DOHH2 (cell line): Measurements from ENCODE around the gene SMU1.

ENCODE experiments used
- H3F3A ChIP-seq: fragments of 200-600 bp; sonication (generic), shearing (Covaris generic); 2 replicates; pipeline ENCODE4 v1.6.0; 2016; ENCODE audit warnings: antibody characterized with exemption, mild to moderate bottlenecking; ENCODE audit not compliant: control insufficient read depth, insufficient read depth
- H3K27ac ChIP-seq: fragments of 200-600 bp; sonication (generic); 2 replicates; pipeline ENCODE4 v1.5.1; 2014; ENCODE audit warnings: low read depth, mild to moderate bottlenecking, low read length, moderate library complexity
- H3K27me3 ChIP-seq: fragments of 200-600 bp; sonication (generic); 2 replicates; pipeline ENCODE4 v1.6.1; 2014; ENCODE audit warnings: mild to moderate bottlenecking, low read length, mixed read lengths; ENCODE audit not compliant: control insufficient read depth
- H3K36me3 ChIP-seq: fragments of 200-600 bp; sonication (generic); 2 replicates; pipeline ENCODE4 v1.6.1; 2014; ENCODE audit warnings: mild to moderate bottlenecking, low read length, moderate library complexity, mixed read lengths; ENCODE audit not compliant: control insufficient read depth
- H3K4me1 ChIP-seq: fragments of 200-600 bp; sonication (generic); 2 replicates; pipeline ENCODE4 v1.6.1; 2014; ENCODE audit warnings: mild to moderate bottlenecking, low read length, mixed read lengths; ENCODE audit not compliant: control insufficient read depth
- H3K4me2 ChIP-seq: fragments of 200-600 bp; sonication (generic); 2 replicates; pipeline ENCODE4 v1.6.0; 2014; ENCODE audit warnings: mild to moderate bottlenecking, low read length, moderate library complexity
- H3K4me3 ChIP-seq: fragments of 200-600 bp; sonication (generic); 2 replicates; pipeline ENCODE4 v1.5.1; 2014; ENCODE audit warnings: mild to moderate bottlenecking, low read length, mixed read lengths
- H3K79me2 ChIP-seq: fragments of 200-600 bp; sonication (generic); 2 replicates; pipeline ENCODE4 v1.6.1; 2014; ENCODE audit warnings: mild to moderate bottlenecking, low read length, mixed read lengths; ENCODE audit not compliant: control insufficient read depth
- H3K9me2 ChIP-seq: fragments of 200-600 bp; sonication (generic); replicated peaks from 2 replicates; pipeline ENCODE4 v1.6.1; 2014; ENCODE audit warnings: mild to moderate bottlenecking, low read length, mixed read lengths; ENCODE audit not compliant: control insufficient read depth
- H3K9me3 ChIP-seq: fragments of 200-600 bp; sonication (generic); 2 replicates; pipeline ENCODE4 v1.6.1; 2014; ENCODE audit warnings: antibody characterized with exemption, low read length, mixed read lengths; ENCODE audit not compliant: control insufficient read depth, insufficient read depth
- H4K20me1 ChIP-seq: fragments of 200-600 bp; sonication (generic); 2 replicates; pipeline ENCODE4 v1.6.0; 2014; ENCODE audit warnings: low read depth, mild to moderate bottlenecking, antibody characterized with exemption, low read length, moderate library complexity; ENCODE audit not compliant: control insufficient read depth, insufficient read depth
- EZH2phosphoT487 ChIP-seq: fragments of 200-600 bp; sonication (generic); IDR thresholded peaks from 2 replicates; pipeline ENCODE4 v1.6.1; 2017; ENCODE audit warnings: borderline replicate concordance, mild to moderate bottlenecking, antibody characterized with exemption, low read length, moderate library complexity, mixed read lengths
- TF ChIP-seq, protein P1 (sequence below): fragments of 200-600 bp; sonication (generic); IDR thresholded peaks from one replicate; pipeline ENCODE4 v1.5.1; 2014; ENCODE audit warnings: antibody characterized with exemption, mild to moderate bottlenecking, low read depth, low read length; ENCODE audit not compliant: poor library complexity, severe bottlenecking

SMU1 gene

DNA sequence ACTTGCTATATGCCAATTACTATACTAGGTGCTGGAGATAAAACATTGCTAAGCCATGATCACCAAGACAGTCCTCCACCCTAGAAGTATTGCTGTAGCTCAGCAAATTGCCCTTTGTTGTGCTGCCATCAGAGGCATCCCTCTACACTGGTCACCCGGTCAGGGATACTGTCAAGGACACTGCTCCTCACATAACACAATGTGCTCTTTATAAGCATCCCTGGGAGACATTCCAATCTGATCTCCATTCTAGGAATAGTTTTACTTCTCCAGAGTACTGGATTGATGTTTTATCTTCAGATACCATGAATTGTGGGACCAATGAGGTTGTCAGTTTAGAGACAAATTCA lies 61.8 kb downstream of the SMU1 start:
- TF ChIP-seq, protein P1, sequence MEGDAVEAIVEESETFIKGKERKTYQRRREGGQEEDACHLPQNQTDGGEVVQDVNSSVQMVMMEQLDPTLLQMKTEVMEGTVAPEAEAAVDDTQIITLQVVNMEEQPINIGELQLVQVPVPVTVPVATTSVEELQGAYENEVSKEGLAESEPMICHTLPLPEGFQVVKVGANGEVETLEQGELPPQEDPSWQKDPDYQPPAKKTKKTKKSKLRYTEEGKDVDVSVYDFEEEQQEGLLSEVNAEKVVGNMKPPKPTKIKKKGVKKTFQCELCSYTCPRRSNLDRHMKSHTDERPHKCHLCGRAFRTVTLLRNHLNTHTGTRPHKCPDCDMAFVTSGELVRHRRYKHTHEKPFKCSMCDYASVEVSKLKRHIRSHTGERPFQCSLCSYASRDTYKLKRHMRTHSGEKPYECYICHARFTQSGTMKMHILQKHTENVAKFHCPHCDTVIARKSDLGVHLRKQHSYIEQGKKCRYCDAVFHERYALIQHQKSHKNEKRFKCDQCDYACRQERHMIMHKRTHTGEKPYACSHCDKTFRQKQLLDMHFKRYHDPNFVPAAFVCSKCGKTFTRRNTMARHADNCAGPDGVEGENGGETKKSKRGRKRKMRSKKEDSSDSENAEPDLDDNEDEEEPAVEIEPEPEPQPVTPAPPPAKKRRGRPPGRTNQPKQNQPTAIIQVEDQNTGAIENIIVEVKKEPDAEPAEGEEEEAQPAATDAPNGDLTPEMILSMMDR, result no peak
- no peak for TF ChIP-seq EZH2phosphoT487
- no peak overlapping the region for H3K4me2 ChIP-seq

DNA sequence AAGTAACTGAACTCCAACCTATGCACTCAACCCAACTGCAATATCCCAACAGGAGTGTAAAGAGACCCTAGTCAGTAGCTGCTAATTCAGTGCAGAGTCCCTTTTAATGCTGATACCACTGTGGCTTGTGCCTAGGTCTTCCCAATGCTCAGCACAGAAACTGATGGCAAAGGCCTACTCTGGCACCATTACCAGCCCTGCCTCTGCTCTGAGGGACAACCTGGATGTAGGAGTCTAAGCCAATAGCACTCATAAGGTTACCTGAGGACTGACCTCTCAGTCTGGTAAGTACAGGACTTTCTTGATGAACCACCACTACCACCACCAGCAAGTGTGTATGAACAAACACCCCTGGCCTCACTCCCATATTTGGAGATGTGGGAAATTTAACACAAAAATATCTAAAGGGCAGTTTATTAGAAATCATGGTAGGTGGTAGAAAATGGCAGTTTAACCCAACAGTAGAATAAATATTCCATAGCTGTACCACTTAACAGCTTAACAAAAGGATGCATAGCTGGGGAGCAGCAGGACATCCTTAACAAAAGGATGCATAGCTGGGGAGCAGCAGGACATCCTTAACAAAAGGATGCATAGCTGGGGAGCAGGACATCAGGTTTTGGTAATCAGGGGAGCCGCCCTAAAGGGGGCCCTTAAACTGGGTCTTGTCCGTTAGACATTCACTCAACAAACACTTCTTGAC lies 62.4 kb downstream of the SMU1 start:
- Histone ChIP-seq H3K9me3 (no peaks in the 10 kb centered on the region), H3K4me2 (no peak overlapping the region), H3K4me1 (no peaks in the 10 kb centered on the region), H3F3A (0 out of 2 replicates have a peak, but pooled peaks cover 8% of the 10 kb centered on the region), H3K4me3 (no peak overlapping the region), H3K27ac (no peak overlapping the region), H3K27me3 (no peaks in the 10 kb centered on the region), H3K36me3 (peaks cover 8% of the 10 kb centered on the region; the same call in 1 of the 2 replicates), H4K20me1 (no peaks in the 10 kb centered on the region; the same call in 1 of the 2 replicates), H3K9me2 (no peaks in the 10 kb centered on the region), H3K79me2 (no peaks in the 10 kb centered on the region; the same call in none of the 2 replicates)
- TF ChIP-seq, protein P1, result no peak
- TF ChIP-seq EZH2phosphoT487, result no peak

More for the DNA sequence above, 61.8 kb downstream of the SMU1 start:
- peaks cover 2% of the 10 kb centered on the region for H3K79me2 ChIP-seq
- H3K36me3 ChIP-seq, result peaks cover 10% of the 10 kb centered on the region; the same call in 1 of the 2 replicates
- H3K9me3 ChIP-seq, result no peaks in the 10 kb centered on the region
- H3F3A ChIP-seq, result 0 out of 2 replicates have a peak, but pooled peaks cover 8% of the 10 kb centered on the region
- no peaks in the 10 kb centered on the region; the same call in 1 of the 2 replicates for H4K20me1 ChIP-seq
- H3K9me2 ChIP-seq, result no peaks in the 10 kb centered on the region
- H3K4me3 ChIP-seq, result no peak overlapping the region
- H3K4me1 ChIP-seq, result no peaks in the 10 kb centered on the region
- no peaks in the 10 kb centered on the region for H3K27me3 ChIP-seq
- no peak overlapping the region for H3K27ac ChIP-seq

DNA sequence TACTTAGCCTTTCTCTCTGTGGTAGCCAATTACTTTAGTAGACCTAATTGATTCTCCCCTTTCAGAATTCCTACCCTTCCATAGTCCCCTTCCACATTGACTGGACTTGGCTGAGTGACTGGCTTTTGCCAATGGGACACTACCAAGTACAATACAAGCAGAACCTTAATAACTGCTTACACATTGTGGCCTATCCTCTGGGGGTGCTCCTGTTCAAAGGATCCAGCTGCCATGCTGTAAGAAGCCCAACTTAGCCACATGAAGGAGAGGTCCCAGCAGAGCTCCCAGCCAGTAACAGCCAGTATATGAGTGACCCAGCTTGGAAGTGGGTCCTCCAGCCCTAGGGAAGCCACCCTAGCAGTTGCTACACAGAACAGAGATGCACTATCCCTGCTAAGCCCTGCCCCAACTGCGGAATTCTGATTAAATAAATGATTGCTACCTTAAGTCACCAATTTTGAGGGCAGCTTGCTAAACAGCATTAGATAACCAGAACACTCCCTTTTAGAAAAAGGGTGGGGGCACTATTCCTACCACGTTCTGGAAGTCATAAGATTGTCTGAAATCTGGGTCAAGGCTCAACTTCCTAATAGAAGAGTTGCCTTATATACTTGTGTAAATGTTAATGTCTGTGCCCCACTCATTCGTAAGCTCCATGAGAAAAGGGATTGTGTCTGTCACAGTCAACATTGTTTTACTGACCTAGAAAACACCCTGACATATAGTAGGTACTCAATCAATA lies 64.0 kb downstream of the SMU1 start:
- no peaks in the 10 kb centered on the region; the same call in none of the 2 replicates for H3K79me2 ChIP-seq
- H3K4me2 ChIP-seq, result no peak overlapping the region
- H4K20me1 ChIP-seq, result no peaks in the 10 kb centered on the region; the same call in 1 of the 2 replicates
- H3K27ac ChIP-seq, result no peak overlapping the region
- H3K9me3 ChIP-seq, result no peaks in the 10 kb centered on the region
- H3K9me2 ChIP-seq, result no peaks in the 10 kb centered on the region
- H3K27me3 ChIP-seq, result no peaks in the 10 kb centered on the region
- TF ChIP-seq EZH2phosphoT487, result no peak
- TF ChIP-seq, protein P1, result no peak
- no peak overlapping the region for H3K4me3 ChIP-seq
- 0 out of 2 replicates have a peak, but pooled peaks cover 2% of the 10 kb centered on the region for H3F3A ChIP-seq
- no peaks in the 10 kb centered on the region for H3K4me1 ChIP-seq
- H3K36me3 ChIP-seq, result 0 out of 2 replicates have a peak, but pooled peaks cover 4% of the 10 kb centered on the region
